WTC11 (cell line): ENCODE measurements around the gene RAB3D. TPM values are rescaled to one million over a fixed set of nuclear protein-coding genes. Genes with fewer than 3 reads are reported as not detected.
A peak's percentile ranks its signal among the peaks of the same experiment; 100 is the strongest.

Experiments used
- ATAC-seq: fragments of 200-7000 bp; cut with Tn5 transposase; 2 replicates; pipeline ENCODE4 v1.10.0; 2021; ENCODE audit warnings: mild to moderate bottlenecking, moderate library complexity
- CTCF ChIA-PET: fragments of 300-600 bp; sonication (Branson Sonifier 250); formaldehyde crosslinking; loops from one replicate; lab custom pipeline; 2021; ENCODE audit warnings: antibody characterized with exemption; lab: Charles Lee
- POLR2A ChIA-PET: fragments of 350-600 bp; sonication (Branson Sonifier 250); formaldehyde crosslinking; loops from one replicate; lab custom pipeline; 2021; ENCODE audit warnings: antibody characterized with exemption; lab: Charles Lee
- DNase-seq: peaks from one replicate; pipeline ENCODE4 v3.0.0; 2021; ENCODE audit warnings: low spot score
- H3K27ac Mint-ChIP-seq: 2 replicates; pipeline ENCODE4 v1.8.0; 2021; ENCODE audit warnings: mixed read lengths
- H3K27me3 Mint-ChIP-seq: 2 replicates; pipeline ENCODE4 v1.8.0; 2021; ENCODE audit warnings: low read depth, mild to moderate bottlenecking, moderate library complexity, mixed read lengths
- H3K36me3 Mint-ChIP-seq: 2 replicates; pipeline ENCODE4 v1.8.0; 2021; ENCODE audit warnings: mixed read lengths
- H3K4me1 Mint-ChIP-seq: 2 replicates; pipeline ENCODE4 v1.8.0; 2022; ENCODE audit warnings: mixed read lengths
- H3K4me3 Mint-ChIP-seq: 2 replicates; pipeline ENCODE4 v1.8.0; 2021; ENCODE audit warnings: mild to moderate bottlenecking, moderate library complexity, mixed read lengths
- H3K9me3 Mint-ChIP-seq: 2 replicates; pipeline ENCODE4 v1.8.0; 2021; ENCODE audit warnings: mixed read lengths
- ESRRA ChIP-seq: sonication (generic); formaldehyde crosslinking; IDR thresholded peaks from 2 replicates; pipeline ENCODE4 v1.8.1; 2022; ENCODE audit warnings: mild to moderate bottlenecking, missing genetic modification reagents, borderline replicate concordance
- FOXJ3 ChIP-seq: sonication (generic); formaldehyde crosslinking; IDR thresholded peaks from 2 replicates; pipeline ENCODE4 v1.9.0; 2021; ENCODE audit warnings: missing genetic modification reagents, mild to moderate bottlenecking, borderline replicate concordance
- JUN ChIP-seq: sonication (generic); formaldehyde crosslinking; IDR thresholded peaks from 2 replicates; pipeline ENCODE4 v1.8.0; 2023; ENCODE audit warnings: mild to moderate bottlenecking, missing genetic modification reagents
- KAT7 ChIP-seq: sonication (generic); formaldehyde crosslinking; IDR thresholded peaks from 2 replicates; pipeline ENCODE4 v1.8.1; 2023; ENCODE audit warnings: missing genetic modification reagents, mild to moderate bottlenecking, borderline replicate concordance
- MXD4 ChIP-seq: fragments of 250-450 bp; sonication (Bioruptor Pico); IDR thresholded peaks from 2 replicates; pipeline ENCODE4 v1.8.0; 2021; ENCODE audit warnings: mild to moderate bottlenecking, moderate library complexity, borderline replicate concordance
- NFYB ChIP-seq: sonication (generic); formaldehyde crosslinking; conservative IDR thresholded peaks from 2 replicates; pipeline ENCODE4 v1.8.0; 2022; ENCODE audit warnings: low read depth, missing genetic modification reagents
- NR2C2 ChIP-seq: sonication (generic); formaldehyde crosslinking; IDR thresholded peaks from 2 replicates; pipeline ENCODE4 v1.8.0; 2022; ENCODE audit warnings: mild to moderate bottlenecking, missing genetic modification reagents
- OVOL2 ChIP-seq: fragments of 250-450 bp; sonication (Bioruptor Pico); IDR thresholded peaks from 2 replicates; pipeline ENCODE4 v1.9.0; 2021; ENCODE audit warnings: mild to moderate bottlenecking, borderline replicate concordance
- RELA ChIP-seq: sonication (generic); formaldehyde crosslinking; IDR thresholded peaks from 2 replicates; pipeline ENCODE4 v1.8.1; 2022; ENCODE audit warnings: missing genetic modification reagents, mild to moderate bottlenecking, borderline replicate concordance
- RORB ChIP-seq: fragments of 250-450 bp; sonication (Bioruptor Pico); IDR thresholded peaks from 2 replicates; pipeline ENCODE4 v1.9.0; 2021; ENCODE audit warnings: mild to moderate bottlenecking
- SMAD3 ChIP-seq: sonication (generic); formaldehyde crosslinking; IDR thresholded peaks from 2 replicates; pipeline ENCODE4 v1.8.0; 2022; ENCODE audit warnings: missing genetic modification reagents, mild to moderate bottlenecking, borderline replicate concordance
- SMAD4 ChIP-seq: sonication (generic); formaldehyde crosslinking; IDR thresholded peaks from 2 replicates; pipeline ENCODE4 v1.8.0; 2022; ENCODE audit warnings: mild to moderate bottlenecking, missing genetic modification reagents
- TEAD4 ChIP-seq: sonication (generic); formaldehyde crosslinking; IDR thresholded peaks from 2 replicates; pipeline ENCODE4 v1.8.0; 2022; ENCODE audit warnings: mild to moderate bottlenecking, missing genetic modification reagents
- ZNF121 ChIP-seq: sonication (generic); formaldehyde crosslinking; IDR thresholded peaks from 2 replicates; pipeline ENCODE4 v1.8.0; 2023; ENCODE audit warnings: missing genetic modification reagents
- ZNF232 ChIP-seq: sonication (generic); formaldehyde crosslinking; IDR thresholded peaks from 2 replicates; pipeline ENCODE4 v1.8.0; 2022; ENCODE audit warnings: mild to moderate bottlenecking, missing genetic modification reagents
- total RNA-seq: library from RNA; stranded (reverse); gene quantifications from 3 replicates; pipeline ENCODE4 v1.2.3, GENCODE V29; 2021
- TF ChIP-seq, protein P1 (sequence below): fragments of 250-450 bp; sonication (Bioruptor Pico); conservative IDR thresholded peaks from 2 replicates; pipeline ENCODE4 v1.9.0; 2021; ENCODE audit warnings: mild to moderate bottlenecking
- TF ChIP-seq, protein P2 (sequence below): fragments of 250-450 bp; sonication (Bioruptor Pico); IDR thresholded peaks from 2 replicates; pipeline ENCODE4 v1.9.0; 2021; ENCODE audit warnings: mild to moderate bottlenecking
- TF ChIP-seq, protein P3 (sequence below): sonication (generic); formaldehyde crosslinking; IDR thresholded peaks from 2 replicates; pipeline ENCODE4 v1.8.1; 2022; ENCODE audit warnings: mild to moderate bottlenecking, missing genetic modification reagents, moderate library complexity, borderline replicate concordance
- TF ChIP-seq, protein P4 (sequence below): fragments of 200-600 bp; IDR thresholded peaks from 2 replicates; pipeline ENCODE4 v1.8.0; 2022; ENCODE audit warnings: antibody characterized with exemption
- TF ChIP-seq, protein P5 (sequence below): sonication (generic); formaldehyde crosslinking; IDR thresholded peaks from 2 replicates; pipeline ENCODE4 v1.8.1; 2023; ENCODE audit warnings: mild to moderate bottlenecking, missing genetic modification reagents
- TF ChIP-seq, protein P6 (sequence below): sonication (generic); formaldehyde crosslinking; IDR thresholded peaks from 2 replicates; pipeline ENCODE4 v1.8.1; 2023; ENCODE audit warnings: mild to moderate bottlenecking, moderate library complexity, missing genetic modification reagents

Gene RAB3D
- total RNA-seq, 1 experiment from 2014 or later = 18.9 TPM

DNA sequence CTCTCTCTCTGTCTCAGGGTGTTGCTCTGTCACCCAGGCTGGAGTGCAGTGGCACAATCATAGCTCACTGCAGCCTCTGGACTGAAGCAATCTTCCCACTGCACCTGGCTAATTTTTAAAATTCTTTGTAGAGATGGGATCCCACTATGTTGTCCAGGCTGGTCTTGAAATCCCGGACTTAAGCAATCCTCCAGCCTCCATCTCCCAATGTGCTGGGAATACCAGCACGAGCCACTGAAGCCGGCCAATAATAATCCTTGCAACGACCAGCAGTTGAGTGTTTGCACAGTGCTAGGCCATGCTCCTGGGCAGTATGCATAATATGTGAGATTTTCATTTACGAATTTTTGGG is 45.3 kb upstream of the RAB3D start (continued):
- TF ChIP-seq JUN (no peak), NFYB (CRISPR knock-in tag) (no peak), FOXJ3 (CRISPR knock-in tag) (no peak)
- TF ChIP-seq, protein P1, sequence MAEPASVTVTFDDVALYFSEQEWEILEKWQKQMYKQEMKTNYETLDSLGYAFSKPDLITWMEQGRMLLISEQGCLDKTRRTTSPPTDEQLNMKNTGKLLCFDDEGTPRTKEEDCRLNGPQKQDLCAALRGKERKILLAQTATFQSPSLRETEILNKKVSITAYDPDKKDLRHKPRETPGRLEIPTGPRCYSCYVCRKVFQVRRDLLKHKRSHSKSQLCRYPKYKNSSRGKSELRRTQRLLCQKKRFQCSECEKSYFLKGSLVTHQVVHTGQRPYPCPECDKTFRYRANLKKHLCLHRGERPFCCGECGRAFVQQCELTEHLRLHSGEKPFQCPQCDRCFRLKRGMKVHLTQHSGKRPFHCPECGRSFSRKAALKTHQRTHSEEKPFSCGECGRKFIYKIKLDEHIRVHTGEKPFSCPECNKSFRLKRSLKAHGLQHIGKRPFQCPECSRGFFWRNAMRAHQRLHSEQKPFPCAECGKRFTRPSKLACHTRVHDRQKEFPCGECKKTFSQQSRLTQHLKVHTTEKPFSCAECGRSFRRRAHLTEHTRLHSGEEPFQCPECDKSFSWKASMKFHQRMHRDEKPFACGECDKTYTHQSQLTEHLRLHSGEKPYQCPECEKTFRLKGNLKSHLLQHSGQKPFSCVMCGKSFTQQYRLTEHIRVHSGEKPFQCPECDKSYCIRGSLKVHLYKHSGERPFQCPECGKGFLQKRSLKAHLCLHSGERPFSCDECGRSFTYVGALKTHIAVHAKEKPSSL (CRISPR knock-in tag) = no peak
- TF ChIP-seq, protein P2, sequence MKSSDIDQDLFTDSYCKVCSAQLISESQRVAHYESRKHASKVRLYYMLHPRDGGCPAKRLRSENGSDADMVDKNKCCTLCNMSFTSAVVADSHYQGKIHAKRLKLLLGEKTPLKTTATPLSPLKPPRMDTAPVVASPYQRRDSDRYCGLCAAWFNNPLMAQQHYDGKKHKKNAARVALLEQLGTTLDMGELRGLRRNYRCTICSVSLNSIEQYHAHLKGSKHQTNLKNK = no peak

DNA sequence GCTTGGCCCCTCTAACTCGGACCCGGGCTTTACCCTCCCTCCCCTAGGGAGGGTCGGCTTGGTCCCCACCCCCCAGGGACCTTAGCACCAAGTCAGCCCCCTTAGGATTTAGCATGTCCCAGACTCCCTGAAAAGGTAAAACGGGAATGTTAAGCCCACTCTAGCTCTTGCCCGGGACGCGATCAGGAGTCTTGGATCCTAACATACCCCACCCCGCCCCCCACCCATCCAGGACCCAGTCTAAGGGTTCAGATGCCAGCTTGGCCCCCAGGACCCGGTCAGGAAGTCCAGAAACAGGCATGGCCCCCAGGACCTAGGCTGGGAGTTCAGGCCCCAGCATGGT is 44.2 kb upstream of the RAB3D start:
- peaks cover 4% of the 10 kb centered on the region for H3K36me3 Mint-ChIP-seq
- ChIA-PET CTCF (interaction anchor here (0.6 to 5.3 kb wide), 38 partner anchors 8 to 217 kb away, joined by 3 to 308 read pairs (median 6); partner anchors contain the start of genes CCDC159, DOCK6, ELAVL3 and ELOF1), POLR2A (interaction anchor here (1.4 to 5.9 kb wide), 4 partner anchors 9 to 175 kb away, joined by 5 to 115 read pairs (median 11); partner anchors contain the start of genes ELOF1, ODAD3, PRKCSH and RGL3)
- H3K9me3 Mint-ChIP-seq = peaks cover 3% of the 10 kb centered on the region; the same call in 1 of the 2 replicates
- TF ChIP-seq, protein P3, sequence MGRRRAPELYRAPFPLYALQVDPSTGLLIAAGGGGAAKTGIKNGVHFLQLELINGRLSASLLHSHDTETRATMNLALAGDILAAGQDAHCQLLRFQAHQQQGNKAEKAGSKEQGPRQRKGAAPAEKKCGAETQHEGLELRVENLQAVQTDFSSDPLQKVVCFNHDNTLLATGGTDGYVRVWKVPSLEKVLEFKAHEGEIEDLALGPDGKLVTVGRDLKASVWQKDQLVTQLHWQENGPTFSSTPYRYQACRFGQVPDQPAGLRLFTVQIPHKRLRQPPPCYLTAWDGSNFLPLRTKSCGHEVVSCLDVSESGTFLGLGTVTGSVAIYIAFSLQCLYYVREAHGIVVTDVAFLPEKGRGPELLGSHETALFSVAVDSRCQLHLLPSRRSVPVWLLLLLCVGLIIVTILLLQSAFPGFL (CRISPR knock-in tag) = no peak
- TF ChIP-seq SMAD3 = no peak
- TF ChIP-seq RORB (CRISPR knock-in tag) = no peak
- no peak for TF ChIP-seq ESRRA (CRISPR knock-in tag)
- no peak for TF ChIP-seq SMAD4 (CRISPR knock-in tag)
- TF ChIP-seq KAT7 = no peak
- TF ChIP-seq ZNF232 (CRISPR knock-in tag) = no peak
- no peak for TF ChIP-seq FOXJ3 (CRISPR knock-in tag)
- TF ChIP-seq, protein P4, sequence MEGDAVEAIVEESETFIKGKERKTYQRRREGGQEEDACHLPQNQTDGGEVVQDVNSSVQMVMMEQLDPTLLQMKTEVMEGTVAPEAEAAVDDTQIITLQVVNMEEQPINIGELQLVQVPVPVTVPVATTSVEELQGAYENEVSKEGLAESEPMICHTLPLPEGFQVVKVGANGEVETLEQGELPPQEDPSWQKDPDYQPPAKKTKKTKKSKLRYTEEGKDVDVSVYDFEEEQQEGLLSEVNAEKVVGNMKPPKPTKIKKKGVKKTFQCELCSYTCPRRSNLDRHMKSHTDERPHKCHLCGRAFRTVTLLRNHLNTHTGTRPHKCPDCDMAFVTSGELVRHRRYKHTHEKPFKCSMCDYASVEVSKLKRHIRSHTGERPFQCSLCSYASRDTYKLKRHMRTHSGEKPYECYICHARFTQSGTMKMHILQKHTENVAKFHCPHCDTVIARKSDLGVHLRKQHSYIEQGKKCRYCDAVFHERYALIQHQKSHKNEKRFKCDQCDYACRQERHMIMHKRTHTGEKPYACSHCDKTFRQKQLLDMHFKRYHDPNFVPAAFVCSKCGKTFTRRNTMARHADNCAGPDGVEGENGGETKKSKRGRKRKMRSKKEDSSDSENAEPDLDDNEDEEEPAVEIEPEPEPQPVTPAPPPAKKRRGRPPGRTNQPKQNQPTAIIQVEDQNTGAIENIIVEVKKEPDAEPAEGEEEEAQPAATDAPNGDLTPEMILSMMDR = no peak
- TF ChIP-seq TEAD4 (CRISPR knock-in tag) = no peak
- H3K4me3 Mint-ChIP-seq = peak overlapping the region; percentile 91
- DNase-seq (no peak), ATAC-seq (no peak)
- peaks cover 20% of the 10 kb centered on the region for H3K4me1 Mint-ChIP-seq
- H3K27me3 Mint-ChIP-seq = peaks cover 3% of the 10 kb centered on the region; the same call in 1 of the 2 replicates
- H3K27ac Mint-ChIP-seq = no peak overlapping the region

DNA sequence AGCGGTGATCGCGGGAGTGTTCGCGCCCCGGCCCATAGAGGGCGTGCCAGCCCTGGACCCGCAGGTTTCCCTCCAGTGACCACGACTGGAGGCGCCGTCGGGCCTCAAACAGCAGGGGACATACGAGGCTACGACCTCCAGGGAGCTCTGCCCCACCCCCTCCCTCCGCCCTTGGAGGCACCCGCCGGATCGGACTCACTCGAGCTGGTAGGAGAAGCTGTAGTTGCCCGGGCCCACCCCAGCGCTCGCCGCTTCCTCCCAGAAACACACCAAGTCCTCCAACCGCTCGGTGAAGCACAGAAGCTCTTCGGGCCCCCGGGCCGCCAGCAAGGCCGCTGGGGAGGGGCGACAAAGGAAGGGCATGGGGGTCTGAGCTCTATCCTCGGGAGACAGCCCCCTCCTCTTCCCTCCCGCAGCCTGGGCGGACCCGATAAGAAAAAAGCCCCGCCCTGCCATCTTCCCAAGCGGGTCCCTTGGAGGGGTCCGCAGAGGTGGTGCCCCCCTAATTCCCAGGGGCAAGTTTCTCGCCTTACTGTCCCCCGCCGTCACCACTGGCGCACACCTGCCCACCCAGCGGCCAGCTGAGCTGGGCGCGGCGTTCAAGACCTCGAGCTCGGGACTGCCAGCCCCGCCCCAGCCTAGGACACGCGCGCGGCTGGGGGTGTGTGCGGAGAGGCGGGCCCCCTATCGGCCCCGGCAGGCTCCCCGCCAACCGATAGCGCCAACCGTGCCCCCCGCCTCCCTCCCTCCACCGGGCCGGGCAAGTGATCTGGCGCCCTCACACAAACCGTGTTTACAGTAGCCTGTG is 43.6 kb upstream of the RAB3D start:
- peaks cover 23% of the 10 kb centered on the region for H3K4me1 Mint-ChIP-seq
- peaks cover 3% of the 10 kb centered on the region; the same call in 1 of the 2 replicates for H3K9me3 Mint-ChIP-seq
- peaks cover 3% of the 10 kb centered on the region; the same call in 1 of the 2 replicates for H3K27me3 Mint-ChIP-seq
- ChIA-PET POLR2A (interaction anchor here (0.7 to 5.9 kb wide), 9 partner anchors 8 to 525 kb away, joined by 3 to 115 read pairs (median 5); partner anchors contain the start of genes ELOF1, ODAD3, PRKCSH and RGL3), CTCF (interaction anchor here (0.6 to 5.3 kb wide), 49 partner anchors 8 to 257 kb away, joined by 3 to 308 read pairs (median 5); partner anchors contain the start of genes CCDC159, CNN1, DOCK6 and ELAVL3)
- H3K36me3 Mint-ChIP-seq = peaks cover 4% of the 10 kb centered on the region
- DNase-seq (peak; percentile 87), ATAC-seq (0 out of 2 replicates have a peak, but pooled peaks have one; percentile 0)
- peak overlapping the region; percentile 95 for H3K27ac Mint-ChIP-seq
- peak overlapping the region; percentile 91 for H3K4me3 Mint-ChIP-seq
- TF ChIP-seq FOXJ3 (CRISPR knock-in tag) = no peak
- TF ChIP-seq, protein P4 = peak; percentile 83
- no peak for TF ChIP-seq NR2C2 (CRISPR knock-in tag)
- TF ChIP-seq, protein P5, sequence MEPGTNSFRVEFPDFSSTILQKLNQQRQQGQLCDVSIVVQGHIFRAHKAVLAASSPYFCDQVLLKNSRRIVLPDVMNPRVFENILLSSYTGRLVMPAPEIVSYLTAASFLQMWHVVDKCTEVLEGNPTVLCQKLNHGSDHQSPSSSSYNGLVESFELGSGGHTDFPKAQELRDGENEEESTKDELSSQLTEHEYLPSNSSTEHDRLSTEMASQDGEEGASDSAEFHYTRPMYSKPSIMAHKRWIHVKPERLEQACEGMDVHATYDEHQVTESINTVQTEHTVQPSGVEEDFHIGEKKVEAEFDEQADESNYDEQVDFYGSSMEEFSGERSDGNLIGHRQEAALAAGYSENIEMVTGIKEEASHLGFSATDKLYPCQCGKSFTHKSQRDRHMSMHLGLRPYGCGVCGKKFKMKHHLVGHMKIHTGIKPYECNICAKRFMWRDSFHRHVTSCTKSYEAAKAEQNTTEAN (CRISPR knock-in tag) = peak; percentile 73; the same call in 1 of the 2 replicates
- TF ChIP-seq MXD4 (CRISPR knock-in tag) = peak; percentile 72; the same call in 1 of the 2 replicates
- TF ChIP-seq, protein P6, sequence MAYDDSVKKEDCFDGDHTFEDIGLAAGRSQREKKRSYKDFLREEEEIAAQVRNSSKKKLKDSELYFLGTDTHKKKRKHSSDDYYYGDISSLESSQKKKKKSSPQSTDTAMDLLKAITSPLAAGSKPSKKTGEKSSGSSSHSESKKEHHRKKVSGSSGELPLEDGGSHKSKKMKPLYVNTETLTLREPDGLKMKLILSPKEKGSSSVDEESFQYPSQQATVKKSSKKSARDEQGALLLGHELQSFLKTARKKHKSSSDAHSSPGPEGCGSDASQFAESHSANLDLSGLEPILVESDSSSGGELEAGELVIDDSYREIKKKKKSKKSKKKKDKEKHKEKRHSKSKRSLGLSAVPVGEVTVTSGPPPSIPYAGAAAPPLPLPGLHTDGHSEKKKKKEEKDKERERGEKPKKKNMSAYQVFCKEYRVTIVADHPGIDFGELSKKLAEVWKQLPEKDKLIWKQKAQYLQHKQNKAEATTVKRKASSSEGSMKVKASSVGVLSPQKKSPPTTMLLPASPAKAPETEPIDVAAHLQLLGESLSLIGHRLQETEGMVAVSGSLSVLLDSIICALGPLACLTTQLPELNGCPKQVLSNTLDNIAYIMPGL (CRISPR knock-in tag) = no peak; the same call in 1 of the 2 replicates
- TF ChIP-seq RELA (CRISPR knock-in tag) = no peak
- no peak for TF ChIP-seq OVOL2
- TF ChIP-seq ZNF121 (CRISPR knock-in tag) = no peak
